ENCODE data around the gene ITGA2. TPM values are rescaled to one million over a fixed set of nuclear protein-coding genes. Genes with fewer than 3 reads are reported as not detected.

Gene ITGA2
- total RNA-seq, 1 donor from 2014 or later, result 0.30 TPM

DNA sequence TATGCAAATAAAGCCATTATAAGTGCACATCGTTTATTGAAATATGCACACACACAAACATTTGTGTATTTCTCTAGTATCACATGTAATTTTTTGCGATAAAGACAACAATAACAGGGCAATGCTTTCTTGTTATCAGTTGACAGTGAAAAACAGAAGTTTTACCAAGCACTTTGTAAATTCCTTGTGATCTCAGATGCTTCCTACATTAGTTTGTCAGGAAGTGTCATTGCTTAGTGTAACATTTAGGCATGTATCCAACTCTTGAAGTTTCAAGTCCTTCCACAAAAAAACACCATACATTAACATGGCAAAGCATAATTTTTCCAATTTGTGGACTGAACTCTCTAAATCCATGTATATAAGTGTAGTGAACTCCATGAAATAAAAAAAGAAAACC is 74.0 kb downstream of the ITGA2 start:
- TF ChIP-seq, protein P1, sequence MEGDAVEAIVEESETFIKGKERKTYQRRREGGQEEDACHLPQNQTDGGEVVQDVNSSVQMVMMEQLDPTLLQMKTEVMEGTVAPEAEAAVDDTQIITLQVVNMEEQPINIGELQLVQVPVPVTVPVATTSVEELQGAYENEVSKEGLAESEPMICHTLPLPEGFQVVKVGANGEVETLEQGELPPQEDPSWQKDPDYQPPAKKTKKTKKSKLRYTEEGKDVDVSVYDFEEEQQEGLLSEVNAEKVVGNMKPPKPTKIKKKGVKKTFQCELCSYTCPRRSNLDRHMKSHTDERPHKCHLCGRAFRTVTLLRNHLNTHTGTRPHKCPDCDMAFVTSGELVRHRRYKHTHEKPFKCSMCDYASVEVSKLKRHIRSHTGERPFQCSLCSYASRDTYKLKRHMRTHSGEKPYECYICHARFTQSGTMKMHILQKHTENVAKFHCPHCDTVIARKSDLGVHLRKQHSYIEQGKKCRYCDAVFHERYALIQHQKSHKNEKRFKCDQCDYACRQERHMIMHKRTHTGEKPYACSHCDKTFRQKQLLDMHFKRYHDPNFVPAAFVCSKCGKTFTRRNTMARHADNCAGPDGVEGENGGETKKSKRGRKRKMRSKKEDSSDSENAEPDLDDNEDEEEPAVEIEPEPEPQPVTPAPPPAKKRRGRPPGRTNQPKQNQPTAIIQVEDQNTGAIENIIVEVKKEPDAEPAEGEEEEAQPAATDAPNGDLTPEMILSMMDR (IDR thresholded peaks at IDR 0.05), result no peak
- no peaks in the 10 kb centered on the region for H3K36me3 Mint-ChIP-seq (ENCODE audit: unreplicated experiment)
- no peak overlapping the region for H3K4me3 Mint-ChIP-seq (ENCODE audit: unreplicated experiment)
- DNase-seq (ENCODE audit: extremely low spot score, unreplicated experiment), result no peak
- no peaks in the 10 kb centered on the region for H3K4me1 Mint-ChIP-seq (ENCODE audit: unreplicated experiment)
- peaks cover 12% of the 10 kb centered on the region for H3K27me3 Mint-ChIP-seq (ENCODE audit: unreplicated experiment)
- H3K9me3 Mint-ChIP-seq (ENCODE audit: unreplicated experiment), result no peaks in the 10 kb centered on the region
- H3K27ac Mint-ChIP-seq (ENCODE audit: unreplicated experiment), result no peak overlapping the region

DNA sequence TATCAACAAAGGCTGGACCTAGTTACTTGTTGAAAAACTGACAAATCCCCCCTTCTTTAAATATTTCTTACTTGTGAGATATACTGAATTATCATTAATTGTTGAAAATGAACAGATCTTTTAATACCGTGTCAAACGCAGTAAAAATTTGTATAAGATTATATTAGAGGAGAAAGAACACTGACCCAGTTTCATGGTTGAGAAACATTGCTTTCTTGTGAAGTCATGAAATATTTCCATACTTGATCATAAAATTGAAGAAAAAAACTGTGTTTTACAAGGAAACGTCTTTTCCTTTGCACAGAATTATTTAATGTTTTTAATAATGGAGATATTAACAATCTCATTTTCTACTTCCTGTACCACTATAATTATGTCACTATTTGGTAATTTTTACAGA is 74.6 kb downstream of the ITGA2 start:
- DNase-seq (ENCODE audit: extremely low spot score, unreplicated experiment), result no peak
- Mint-ChIP-seq H3K27me3 (ENCODE audit: unreplicated experiment) (peaks cover 7% of the 10 kb centered on the region), H3K9me3 (ENCODE audit: unreplicated experiment) (no peaks in the 10 kb centered on the region), H3K36me3 (ENCODE audit: unreplicated experiment) (no peaks in the 10 kb centered on the region), H3K4me1 (ENCODE audit: unreplicated experiment) (no peaks in the 10 kb centered on the region), H3K4me3 (ENCODE audit: unreplicated experiment) (no peak overlapping the region), H3K27ac (ENCODE audit: unreplicated experiment) (no peak overlapping the region)
- TF ChIP-seq, protein P1 (IDR thresholded peaks at IDR 0.05), result no peak

DNA sequence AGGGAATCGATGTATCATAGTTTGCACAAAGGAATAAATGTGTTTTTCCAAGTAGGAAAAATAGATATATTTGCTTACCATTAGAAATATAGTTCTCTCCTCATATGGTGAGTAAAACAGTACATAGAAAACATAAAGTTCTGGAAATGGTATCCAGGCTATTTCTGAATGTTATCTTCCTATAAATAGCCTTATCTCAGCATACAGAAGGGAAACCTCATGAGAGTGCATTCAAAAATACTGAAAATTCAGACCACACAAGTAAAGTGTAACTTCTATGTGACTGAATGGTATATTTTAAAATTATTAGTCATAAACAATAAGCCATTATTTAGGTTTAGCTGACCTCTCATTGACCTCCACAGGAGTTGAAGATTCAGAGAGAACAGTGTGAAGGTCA is 76.9 kb downstream of the ITGA2 start:
- no peak for DNase-seq (ENCODE audit: extremely low spot score, unreplicated experiment)
- Mint-ChIP-seq H3K9me3 (ENCODE audit: unreplicated experiment) (no peaks in the 10 kb centered on the region), H3K27ac (ENCODE audit: unreplicated experiment) (no peak overlapping the region), H3K36me3 (ENCODE audit: unreplicated experiment) (no peaks in the 10 kb centered on the region), H3K4me3 (ENCODE audit: unreplicated experiment) (no peak overlapping the region), H3K27me3 (ENCODE audit: unreplicated experiment) (no peaks in the 10 kb centered on the region), H3K4me1 (ENCODE audit: unreplicated experiment) (peaks cover 3% of the 10 kb centered on the region)
- TF ChIP-seq, protein P1 (IDR thresholded peaks at IDR 0.05), result no peak

GRCh38 chr5:53067641-53068040 is 78.5 kb downstream of the ITGA2 start:
- H3K4me1 Mint-ChIP-seq (ENCODE audit: unreplicated experiment), result peaks cover 8% of the 10 kb centered on the region
- TF ChIP-seq, protein P1 (IDR thresholded peaks at IDR 0.05), result no peak
- no peak overlapping the region for H3K4me3 Mint-ChIP-seq (ENCODE audit: unreplicated experiment)
- no peak for DNase-seq (ENCODE audit: extremely low spot score, unreplicated experiment)
- H3K36me3 Mint-ChIP-seq (ENCODE audit: unreplicated experiment), result no peaks in the 10 kb centered on the region
- no peaks in the 10 kb centered on the region for H3K9me3 Mint-ChIP-seq (ENCODE audit: unreplicated experiment)
- H3K27me3 Mint-ChIP-seq (ENCODE audit: unreplicated experiment), result no peaks in the 10 kb centered on the region
- no peak overlapping the region for H3K27ac Mint-ChIP-seq (ENCODE audit: unreplicated experiment)

DNA sequence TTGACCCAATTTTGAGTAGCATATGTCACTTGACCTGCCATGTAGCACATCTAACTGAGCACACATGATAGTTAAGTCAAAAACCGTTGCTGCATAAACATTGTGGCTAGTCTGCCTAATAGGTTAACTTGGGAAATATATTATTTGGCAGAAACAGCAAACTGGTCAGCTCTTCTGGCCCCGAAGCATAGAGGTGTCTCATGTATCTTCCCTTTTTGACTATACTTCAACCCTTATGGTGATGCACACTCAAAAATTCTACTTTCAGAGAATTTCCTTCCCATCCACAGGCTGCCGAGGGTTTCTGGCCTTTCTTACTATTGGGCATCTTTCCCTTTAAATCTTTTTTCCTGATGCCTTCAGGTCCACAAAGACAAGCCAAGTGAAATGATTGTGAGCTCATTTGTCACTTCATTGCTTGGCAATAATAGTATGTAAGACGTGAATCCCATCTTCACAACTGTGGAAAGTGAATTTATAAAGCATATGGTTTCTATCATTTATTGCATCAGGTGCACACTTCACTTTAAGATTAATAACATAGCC is 79.2 kb downstream of the ITGA2 start:
- Mint-ChIP-seq H3K36me3 (ENCODE audit: unreplicated experiment) (no peaks in the 10 kb centered on the region), H3K9me3 (ENCODE audit: unreplicated experiment) (no peaks in the 10 kb centered on the region), H3K4me3 (ENCODE audit: unreplicated experiment) (no peak overlapping the region), H3K27ac (ENCODE audit: unreplicated experiment) (no peak overlapping the region), H3K27me3 (ENCODE audit: unreplicated experiment) (peaks cover 3% of the 10 kb centered on the region), H3K4me1 (ENCODE audit: unreplicated experiment) (peaks cover 8% of the 10 kb centered on the region)
- DNase-seq (ENCODE audit: extremely low spot score, unreplicated experiment), result no peak
- TF ChIP-seq, protein P1 (IDR thresholded peaks at IDR 0.05), result no peak

Measured in osteocyte (in vitro differentiated cells).